BJ (cell line): ENCODE results near the gene CYTH3. TPM values are rescaled to one million over a fixed set of nuclear protein-coding genes. Genes with fewer than 3 reads are reported as not detected.

Experiments
- CTCF ChIA-PET: fragments of 350-600 bp; formaldehyde crosslinking; extraction: SDS; loops from one replicate; lab custom pipeline; 2021; ENCODE audit warnings: antibody characterized with exemption, inconsistent platforms; lab: Yijun Ruan, JAX
- POLR2A ChIA-PET: fragments of 300-600 bp; sonication (Branson Sonifier 250); formaldehyde crosslinking; extraction: SDS; loops from one replicate; lab custom pipeline; 2021; ENCODE audit warnings: antibody characterized with exemption; lab: Charles Lee
- DNase-seq: peaks from one replicate; pipeline ENCODE4 v3.0.0-alpha.2; 2011; ENCODE audit warnings: low read depth
- H3K27me3 ChIP-seq: 2 replicates; pipeline ENCODE4 v1.6.0; 2011; ENCODE audit warnings: low read length; ENCODE audit not compliant: control insufficient read depth, insufficient read depth
- H3K36me3 ChIP-seq: 2 replicates; pipeline ENCODE4 v1.5.1; 2011; ENCODE audit warnings: low read length; ENCODE audit not compliant: control insufficient read depth, insufficient read depth
- H3K4me3 ChIP-seq: 2 replicates; pipeline ENCODE4 v1.5.1; 2011; ENCODE audit warnings: low read depth, mild to moderate bottlenecking, control low read depth, low read length
- polyA plus RNA-seq: library from polyadenylated mRNA; depleted of rRNA; stranded (reverse); fragments of >200 nt; gene quantifications from 2 replicates; pipeline ENCODE4 v1.2.3, GENCODE V29; 2011
- TF ChIP-seq, protein P1 (sequence below): IDR thresholded peaks from 2 replicates; pipeline ENCODE4 v1.5.1; 2011; ENCODE audit warnings: low read depth, mild to moderate bottlenecking, control low read depth, inconsistent platforms, low read length, moderate library complexity; ENCODE audit not compliant: insufficient read depth

CYTH3 gene
- polyA plus RNA-seq, 1 experiment, result 45.5 TPM

- no peaks in the 10 kb centered on the region for H3K27me3 ChIP-seq
- POLR2A ChIA-PET, result no interaction called here
- H3K36me3 ChIP-seq, result no peaks in the 10 kb centered on the region
- CTCF ChIA-PET, result interaction anchor here (0.6 to 1.4 kb wide), 2 partner anchors 25 to 82 kb away, joined by 3 to 5 read pairs; no protein-coding TSS in a partner anchor
- DNase-seq, result no peak
- no peak overlapping the region for H3K4me3 ChIP-seq
- TF ChIP-seq, protein P1, sequence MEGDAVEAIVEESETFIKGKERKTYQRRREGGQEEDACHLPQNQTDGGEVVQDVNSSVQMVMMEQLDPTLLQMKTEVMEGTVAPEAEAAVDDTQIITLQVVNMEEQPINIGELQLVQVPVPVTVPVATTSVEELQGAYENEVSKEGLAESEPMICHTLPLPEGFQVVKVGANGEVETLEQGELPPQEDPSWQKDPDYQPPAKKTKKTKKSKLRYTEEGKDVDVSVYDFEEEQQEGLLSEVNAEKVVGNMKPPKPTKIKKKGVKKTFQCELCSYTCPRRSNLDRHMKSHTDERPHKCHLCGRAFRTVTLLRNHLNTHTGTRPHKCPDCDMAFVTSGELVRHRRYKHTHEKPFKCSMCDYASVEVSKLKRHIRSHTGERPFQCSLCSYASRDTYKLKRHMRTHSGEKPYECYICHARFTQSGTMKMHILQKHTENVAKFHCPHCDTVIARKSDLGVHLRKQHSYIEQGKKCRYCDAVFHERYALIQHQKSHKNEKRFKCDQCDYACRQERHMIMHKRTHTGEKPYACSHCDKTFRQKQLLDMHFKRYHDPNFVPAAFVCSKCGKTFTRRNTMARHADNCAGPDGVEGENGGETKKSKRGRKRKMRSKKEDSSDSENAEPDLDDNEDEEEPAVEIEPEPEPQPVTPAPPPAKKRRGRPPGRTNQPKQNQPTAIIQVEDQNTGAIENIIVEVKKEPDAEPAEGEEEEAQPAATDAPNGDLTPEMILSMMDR, result no peak
These were observed 30.8 kb downstream of the CYTH3 start for GRCh38 chr7:6241607-6241973.

DNA sequence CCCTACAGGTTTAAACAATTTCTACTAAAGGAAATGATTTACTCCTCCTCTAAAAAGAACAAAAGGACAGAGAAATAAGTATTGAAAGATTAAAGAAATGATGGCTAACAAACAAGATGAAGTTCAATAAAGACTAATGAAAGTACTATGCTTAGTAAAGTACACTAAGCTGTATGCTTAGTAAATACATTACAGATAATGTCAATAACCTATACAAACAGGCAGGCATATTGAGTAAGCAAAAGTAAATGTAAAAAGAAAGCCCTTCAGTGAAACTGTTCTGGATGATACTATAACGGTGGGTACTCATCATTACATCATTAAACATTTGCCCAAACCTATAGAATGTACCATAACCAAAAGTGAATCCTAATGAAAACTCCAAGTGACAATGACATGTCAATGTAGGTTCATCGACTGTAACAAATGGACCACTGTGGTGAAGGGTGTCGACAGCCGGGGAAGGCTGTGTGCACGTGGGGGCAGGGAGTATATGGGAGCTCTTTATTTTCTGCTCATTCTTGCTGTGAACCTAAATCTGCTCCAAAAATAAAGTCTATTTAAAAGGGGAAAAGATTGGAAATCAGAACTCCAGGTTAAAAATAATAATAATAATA is 34.0 kb downstream of the CYTH3 start:
- H3K36me3 ChIP-seq, result no peaks in the 10 kb centered on the region; the same call in 1 of the 2 replicates
- DNase-seq, result no peak
- no peak overlapping the region for H3K4me3 ChIP-seq
- TF ChIP-seq, protein P1, result no peak
- H3K27me3 ChIP-seq, result no peaks in the 10 kb centered on the region
- ChIA-PET POLR2A (no interaction called here), CTCF (interaction anchor here (1.3 to 1.5 kb wide), 2 partner anchors 48 to 84 kb away, joined by 3 read pairs; no protein-coding TSS in a partner anchor)

DNA sequence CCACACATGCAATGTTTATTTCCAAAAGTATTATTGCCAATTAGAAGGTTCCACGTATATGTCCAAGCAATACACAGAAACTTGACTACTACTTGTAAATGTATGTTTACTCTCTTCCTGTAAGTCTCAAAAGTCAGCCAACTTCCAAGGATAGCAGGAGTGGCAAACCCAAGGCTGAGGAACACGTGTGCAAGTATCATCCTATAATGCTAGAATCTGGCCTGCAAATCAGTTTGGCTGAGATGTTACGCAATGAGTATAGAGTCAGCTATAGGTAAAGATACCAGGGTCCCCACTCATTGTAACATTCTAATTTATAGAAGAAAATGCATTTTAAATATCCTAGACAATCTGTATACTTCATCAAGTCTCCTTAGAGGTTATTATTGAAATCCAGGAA is 34.7 kb downstream of the CYTH3 start:
- ChIA-PET CTCF (interaction anchor here (1.5 kb wide), 1 partner anchor 48 kb away, joined by 3 read pairs; no protein-coding TSS in a partner anchor), POLR2A (no interaction called here)
- Histone ChIP-seq H3K36me3 (no peaks in the 10 kb centered on the region; the same call in 1 of the 2 replicates), H3K27me3 (no peaks in the 10 kb centered on the region), H3K4me3 (no peak overlapping the region)
- TF ChIP-seq, protein P1, result no peak
- no peak for DNase-seq

DNA sequence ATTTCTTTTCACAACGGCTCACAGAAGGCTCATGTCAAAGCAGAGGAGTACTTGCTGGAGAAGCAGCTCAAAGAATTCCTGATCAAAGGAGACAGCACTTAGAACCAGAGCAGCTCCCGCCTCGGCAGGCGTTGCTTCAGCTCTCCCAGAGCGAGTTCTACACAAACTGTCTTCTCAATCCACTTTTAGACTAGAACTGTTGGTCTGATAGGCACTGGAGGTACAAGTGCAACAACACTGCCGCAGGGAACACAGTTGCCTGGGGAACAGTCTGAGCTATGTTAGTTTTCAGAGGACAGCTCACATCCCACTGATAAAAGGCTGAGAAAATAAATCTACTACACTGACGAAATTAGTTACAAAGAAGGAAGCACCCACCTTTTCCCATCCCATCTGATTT is 35.4 kb downstream of the CYTH3 start:
- CTCF ChIA-PET, result no interaction called here
- no peak overlapping the region for H3K4me3 ChIP-seq
- POLR2A ChIA-PET, result no interaction called here
- DNase-seq, result no peak
- H3K27me3 ChIP-seq, result no peaks in the 10 kb centered on the region
- H3K36me3 ChIP-seq, result no peaks in the 10 kb centered on the region; the same call in 1 of the 2 replicates
- TF ChIP-seq, protein P1, result no peak

DNA sequence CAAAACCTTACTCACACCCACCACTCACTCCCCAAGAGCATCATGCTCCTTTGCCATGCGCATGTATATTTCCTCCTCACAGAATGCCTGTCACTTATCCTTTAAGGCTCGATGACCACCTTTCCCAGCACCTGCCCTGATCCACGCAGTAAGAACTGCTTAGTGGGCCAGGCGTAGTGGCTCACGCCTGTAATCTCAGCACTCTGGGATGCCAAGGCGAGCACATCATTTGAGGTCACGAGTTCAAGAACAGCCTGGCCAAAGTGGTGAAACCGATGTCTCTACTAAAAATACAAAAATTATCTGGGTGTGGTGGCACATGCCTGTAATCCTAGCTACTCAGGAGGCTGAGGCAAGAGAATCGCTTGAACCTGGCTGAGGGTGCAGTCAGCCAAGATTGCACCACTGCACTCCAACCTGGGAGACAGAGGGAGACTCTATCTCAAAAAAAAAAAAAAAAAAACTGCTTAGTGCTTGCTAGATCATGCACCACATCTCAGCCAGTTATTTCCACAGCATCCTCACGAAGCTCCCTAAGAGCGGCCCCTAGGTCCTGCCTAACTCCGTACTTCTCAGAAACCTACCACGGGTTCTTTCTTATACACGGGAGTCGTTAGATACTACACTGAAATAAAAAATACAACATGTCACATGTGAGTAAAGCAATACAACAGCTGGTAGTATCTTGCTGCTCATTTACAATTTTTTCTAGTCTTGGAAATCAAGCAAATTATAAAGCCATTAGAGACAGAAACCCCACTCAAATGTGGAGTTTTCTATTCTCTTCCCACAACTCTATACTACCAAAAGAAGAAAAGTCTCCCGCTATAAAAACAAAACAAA is 37.2 kb downstream of the CYTH3 start:
- Histone ChIP-seq H3K36me3 (no peaks in the 10 kb centered on the region; the same call in 1 of the 2 replicates), H3K4me3 (no peak overlapping the region), H3K27me3 (no peaks in the 10 kb centered on the region)
- ChIA-PET CTCF (interaction anchor here (0.8 to 1.3 kb wide), 3 partner anchors 12 to 75 kb away, joined by 3 to 5 read pairs (median 4); no protein-coding TSS in a partner anchor), POLR2A (no interaction called here)
- DNase-seq, result no peak
- TF ChIP-seq, protein P1, result no peak
